Dermis blood vessel endothelial cell (primary cell): ENCODE results near the gene TNKS1BP1. TPM values are rescaled to one million over a fixed set of nuclear protein-coding genes. Genes with fewer than 3 reads are reported as not detected.
"Not testable (repeated sequence)": the region's sequence is repeated elsewhere in the genome, so short reads cannot be mapped to it uniquely, and the experiment has no call there.

Source experiments
- DNase-seq: peaks from one replicate; pipeline ENCODE4 v3.0.0; 2010
- total RNA-seq: library from RNA; depleted of rRNA; stranded (reverse); fragments of >200 nt; gene quantifications from 2 replicates; pipeline ENCODE4 v1.2.3, GENCODE V29; 2014

Gene TNKS1BP1
- total RNA-seq, result 74.3 and 79.6 TPM in 2 replicates

GRCh38 chr11:57324886-57325734 lies at the start of gene TNKS1BP1:
TSS of gene TNKS1BP1 (minus strand) at chr11:57324952. CDS start at chr11:57321885, 3,067 bp downstream.
- DNase-seq, result peak; percentile 97

GRCh38 chr11:57373146-57373545 lies 48.4 kb upstream of the TNKS1BP1 start:
- DNase-seq, result no peak

GRCh38 chr11:57370941-57371340 lies 46.2 kb upstream of the TNKS1BP1 start:
- DNase-seq, result no peak

GRCh38 chr11:57370251-57370650 lies 45.5 kb upstream of the TNKS1BP1 start:
- DNase-seq, result peak; percentile 17

- DNase-seq, result no peak
Observed at GRCh38 chr11:57368845-57369232, 44.1 kb upstream of the TNKS1BP1 start.

- DNase-seq, result peak; percentile 55
Observed at GRCh38 chr11:57368106-57368844, 43.5 kb upstream of the TNKS1BP1 start.

DNA sequence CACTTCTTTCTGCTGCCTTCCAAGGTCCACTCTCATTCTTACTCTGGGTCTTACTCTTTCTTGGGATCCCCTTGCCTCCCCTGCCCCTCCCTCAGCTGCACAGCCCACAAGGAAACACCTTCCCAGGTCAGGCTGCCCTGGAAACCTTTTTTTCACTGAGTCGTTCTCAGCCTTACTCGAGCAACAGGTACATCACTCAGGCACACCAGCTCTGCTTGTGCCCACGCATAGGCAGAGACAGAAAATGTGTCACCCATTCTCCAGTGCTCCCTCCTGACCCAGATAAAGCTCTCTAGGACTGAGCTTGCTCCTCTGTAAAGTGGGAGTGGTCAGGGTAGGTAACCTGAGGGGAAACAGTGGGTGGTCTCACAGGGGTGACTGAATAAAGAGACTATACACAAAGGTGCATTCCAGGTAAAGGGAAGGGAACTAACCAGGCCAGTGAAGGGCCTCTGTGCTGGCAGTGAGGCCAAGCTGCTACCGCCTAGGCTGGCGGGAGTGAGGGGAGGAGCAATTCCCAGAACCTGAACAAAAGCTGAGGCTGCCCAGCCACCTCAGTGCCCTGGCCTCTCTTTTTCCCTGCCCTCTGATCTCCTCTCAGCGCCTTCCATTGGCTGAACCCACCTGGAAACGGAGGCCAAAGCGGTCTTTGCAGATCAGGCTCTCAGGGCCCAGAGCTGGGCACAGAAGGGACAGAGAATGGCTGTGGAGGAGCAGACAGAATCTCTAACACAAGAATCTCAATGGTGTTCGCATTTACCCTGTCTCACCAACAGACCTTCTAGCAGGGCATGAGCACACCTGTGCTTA lies 40.3 kb upstream of the TNKS1BP1 start:
- no peak for DNase-seq

DNA sequence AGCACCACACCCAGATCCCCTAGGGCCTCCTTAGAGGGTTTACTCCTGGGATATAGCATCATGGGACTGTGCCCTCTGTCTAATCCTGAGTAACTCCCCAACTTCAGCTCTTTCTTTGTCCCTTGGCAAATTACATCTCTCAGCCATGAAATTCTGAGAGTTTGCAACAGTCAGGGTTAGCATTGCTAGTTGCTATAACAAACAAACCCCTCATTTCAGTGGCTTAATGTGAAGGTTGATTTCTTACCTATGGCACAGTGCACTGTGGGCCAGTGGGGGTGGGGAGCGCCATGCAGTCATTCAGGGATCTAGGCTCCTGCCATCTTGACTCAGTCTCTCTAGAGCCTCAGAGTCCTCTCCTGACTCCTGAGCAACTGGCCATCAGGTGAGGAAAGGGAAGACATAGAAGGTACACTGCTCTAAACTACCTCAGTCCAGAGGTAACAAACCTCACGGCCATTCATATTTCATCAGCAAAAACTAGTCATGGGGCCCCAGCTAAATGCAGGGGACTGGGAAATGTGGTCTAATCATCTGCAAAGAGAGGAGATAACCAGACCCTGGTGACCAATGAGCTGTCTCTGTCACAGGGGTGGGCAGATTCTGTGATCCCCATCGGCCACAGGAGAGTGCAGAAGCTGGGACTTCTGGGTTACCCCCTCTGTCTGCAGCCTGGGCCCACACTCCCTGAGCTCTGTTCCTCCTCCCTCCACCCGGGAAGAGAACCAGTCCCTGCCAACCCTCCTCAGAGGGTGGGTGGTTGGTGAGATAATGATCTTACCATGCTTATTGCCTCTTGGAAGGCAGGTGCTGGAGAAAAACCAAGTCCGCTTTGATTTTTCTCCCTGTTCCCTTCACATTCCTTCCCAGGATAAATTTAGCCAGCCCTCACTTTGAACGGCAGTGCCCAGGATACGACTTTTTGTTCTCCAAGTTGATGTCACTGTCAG lies 38.7 kb upstream of the TNKS1BP1 start:
- no peak for DNase-seq

GRCh38 chr11:57361926-57362325 lies 37.2 kb upstream of the TNKS1BP1 start:
- DNase-seq, result no peak

- DNase-seq, result not testable (repeated sequence)
Observed at GRCh38 chr11:57361420-57361819, 36.7 kb upstream of the TNKS1BP1 start.

DNA sequence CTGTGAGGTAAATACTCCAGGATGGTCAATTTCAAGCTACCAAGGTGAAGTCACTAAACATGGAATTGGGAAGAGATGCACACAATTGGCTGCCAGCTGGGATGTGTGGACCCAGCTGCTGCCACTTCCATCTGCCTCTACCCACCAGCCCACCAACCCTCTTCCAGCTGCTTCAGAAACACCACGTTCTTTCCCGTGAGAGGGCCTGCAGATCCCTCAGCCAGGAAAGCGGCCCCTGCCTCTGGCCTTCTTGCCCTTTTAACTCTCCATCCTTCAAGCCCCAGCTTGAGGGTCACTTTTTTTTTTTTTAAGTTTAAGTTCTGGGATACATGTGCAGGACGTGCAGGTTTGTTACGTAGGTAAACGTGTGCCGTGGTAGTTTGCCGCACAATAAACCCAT lies 36.2 kb upstream of the TNKS1BP1 start:
- DNase-seq, result no peak

- DNase-seq, result no peak
Observed at GRCh38 chr11:57359896-57360690, 35.3 kb upstream of the TNKS1BP1 start.

DNA sequence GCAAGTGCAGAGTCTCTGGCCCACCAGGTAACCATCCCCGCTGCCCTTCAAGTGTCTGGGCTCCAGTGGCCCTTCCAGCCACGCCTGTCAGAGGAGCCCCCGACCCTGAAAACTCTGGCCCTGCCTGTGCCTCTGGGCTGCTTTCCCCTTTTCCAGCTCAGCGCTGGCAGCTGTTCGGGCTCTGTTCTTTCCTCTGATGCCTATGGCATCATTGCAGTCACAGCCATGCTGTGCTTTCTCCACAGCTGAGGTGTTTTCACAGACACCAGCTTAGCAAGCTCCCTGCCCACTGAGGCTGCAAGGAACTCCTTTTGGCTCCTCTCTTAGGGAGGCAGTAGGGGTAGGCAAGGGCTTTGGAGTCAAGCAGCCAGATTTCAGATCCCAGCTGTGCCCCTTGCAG lies 34.6 kb upstream of the TNKS1BP1 start:
- no peak for DNase-seq

DNA sequence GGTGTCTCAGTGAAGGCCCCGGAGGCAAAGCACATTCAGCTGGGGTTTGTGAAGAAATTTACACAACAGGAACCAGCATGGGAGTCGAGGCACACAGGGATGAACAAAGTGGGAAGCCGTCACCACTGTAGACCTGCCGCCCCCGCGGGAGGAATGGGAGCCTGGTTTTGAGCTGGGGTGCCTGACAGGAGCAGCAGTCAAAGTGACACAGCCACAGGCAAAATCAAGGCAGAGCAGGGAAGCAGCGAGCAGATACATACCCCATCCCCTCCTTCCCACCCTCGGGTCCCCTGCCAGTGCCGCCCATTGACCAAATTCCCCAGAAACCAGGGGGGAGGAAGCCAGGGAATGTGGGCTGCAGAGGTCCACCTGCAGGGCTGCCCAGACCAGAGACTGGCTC lies 34.2 kb upstream of the TNKS1BP1 start:
- DNase-seq, result no peak

DNA sequence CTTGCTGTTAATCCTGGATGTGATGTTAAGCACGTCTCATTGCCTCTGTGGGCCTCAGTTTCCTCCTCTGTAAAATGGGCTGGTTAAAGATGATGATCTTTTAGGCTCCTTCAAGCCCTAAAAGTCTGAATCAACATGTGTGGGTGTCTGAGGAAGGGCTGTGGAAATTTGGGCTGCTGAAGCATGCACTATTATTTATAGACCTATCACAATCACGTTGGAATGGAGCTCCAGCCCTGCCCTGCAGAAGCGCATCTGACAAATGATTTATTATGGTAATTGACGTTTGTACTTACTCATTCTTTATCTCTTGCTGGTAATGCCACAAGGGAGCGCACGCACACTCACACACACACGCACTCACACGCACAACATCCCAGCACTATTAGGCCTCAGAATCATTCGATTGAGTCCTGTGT lies 33.8 kb upstream of the TNKS1BP1 start:
- DNase-seq, result no peak

DNA sequence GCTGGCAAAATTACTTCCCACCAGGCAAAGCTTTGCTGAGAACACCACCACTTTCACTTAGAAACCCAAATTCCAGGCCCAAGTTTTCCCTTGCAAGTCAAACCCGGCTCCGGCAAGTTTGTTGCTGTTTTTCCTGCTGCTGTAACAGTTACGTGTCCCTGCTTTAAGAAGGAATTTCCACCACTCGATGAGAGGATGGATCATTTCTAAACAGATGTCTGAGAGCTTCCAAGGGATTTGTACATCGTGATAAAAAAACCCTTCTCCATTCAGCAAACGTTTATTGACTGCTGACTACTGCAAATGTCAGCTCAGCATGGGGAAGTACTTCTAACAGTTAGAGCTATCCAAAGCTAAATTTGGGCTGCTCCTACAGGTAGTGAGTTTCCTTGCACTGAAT lies 33.1 kb upstream of the TNKS1BP1 start:
- no peak for DNase-seq

- DNase-seq, result no peak
Observed at GRCh38 chr11:57357310-57357709, 32.6 kb upstream of the TNKS1BP1 start.

GRCh38 chr11:57356268-57356667 lies 31.5 kb upstream of the TNKS1BP1 start:
- DNase-seq, result no peak

DNA sequence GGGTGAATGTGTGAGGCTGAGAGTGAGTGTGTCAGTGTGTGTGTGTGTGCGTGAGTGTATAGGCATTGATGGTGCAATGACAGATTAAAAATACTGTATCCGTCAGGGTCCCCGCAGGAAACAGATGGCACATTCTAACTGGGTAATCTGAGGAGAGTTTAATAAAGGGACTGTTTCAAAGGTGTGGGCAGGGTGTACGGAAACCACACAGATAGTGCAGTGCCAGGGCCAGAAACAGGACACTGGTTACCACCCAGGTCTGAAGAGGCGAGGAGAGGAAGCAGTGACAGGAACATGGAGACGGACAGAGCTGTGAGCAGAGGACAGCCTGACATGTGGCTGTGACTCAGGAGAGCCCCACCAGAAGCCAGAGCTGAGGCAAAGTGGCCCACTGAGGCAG lies 29.9 kb upstream of the TNKS1BP1 start:
- DNase-seq, result no peak

DNA sequence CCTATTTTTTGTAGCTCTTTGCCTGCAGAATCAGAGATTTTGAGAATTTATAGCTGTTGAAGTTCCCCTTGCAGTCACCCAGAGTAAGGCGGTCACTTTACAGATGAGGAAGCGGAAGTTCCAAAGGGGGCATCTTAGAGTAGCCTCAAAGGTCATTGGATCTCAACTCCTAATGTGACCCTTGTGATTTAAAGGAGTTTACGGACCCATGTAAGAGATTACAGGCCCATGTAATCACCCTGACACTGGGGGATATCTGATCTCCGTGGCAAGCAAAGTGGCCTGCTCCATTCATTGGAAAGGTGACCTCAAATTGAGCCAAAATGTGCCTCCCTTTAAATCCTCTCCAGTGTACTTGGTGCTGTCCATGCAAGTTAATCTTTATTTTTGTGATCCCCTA lies 29.1 kb upstream of the TNKS1BP1 start:
- no peak for DNase-seq

- no peak for DNase-seq
Observed at GRCh38 chr11:57353446-57353845, 28.7 kb upstream of the TNKS1BP1 start.
